DOHH2 (cell line): ENCODE results near the gene GAMT.

ENCODE experiments used
- EZH2phosphoT487 ChIP-seq: fragments of 200-600 bp; sonication (generic); IDR thresholded peaks from 2 replicates; pipeline ENCODE4 v1.6.1; 2017; ENCODE audit warnings: borderline replicate concordance, mild to moderate bottlenecking, antibody characterized with exemption, low read length, moderate library complexity, mixed read lengths
- TF ChIP-seq, protein P1 (sequence below): fragments of 200-600 bp; sonication (generic); IDR thresholded peaks from one replicate; pipeline ENCODE4 v1.5.1; 2014; ENCODE audit warnings: antibody characterized with exemption, mild to moderate bottlenecking, low read depth, low read length; ENCODE audit not compliant: poor library complexity, severe bottlenecking

DNA sequence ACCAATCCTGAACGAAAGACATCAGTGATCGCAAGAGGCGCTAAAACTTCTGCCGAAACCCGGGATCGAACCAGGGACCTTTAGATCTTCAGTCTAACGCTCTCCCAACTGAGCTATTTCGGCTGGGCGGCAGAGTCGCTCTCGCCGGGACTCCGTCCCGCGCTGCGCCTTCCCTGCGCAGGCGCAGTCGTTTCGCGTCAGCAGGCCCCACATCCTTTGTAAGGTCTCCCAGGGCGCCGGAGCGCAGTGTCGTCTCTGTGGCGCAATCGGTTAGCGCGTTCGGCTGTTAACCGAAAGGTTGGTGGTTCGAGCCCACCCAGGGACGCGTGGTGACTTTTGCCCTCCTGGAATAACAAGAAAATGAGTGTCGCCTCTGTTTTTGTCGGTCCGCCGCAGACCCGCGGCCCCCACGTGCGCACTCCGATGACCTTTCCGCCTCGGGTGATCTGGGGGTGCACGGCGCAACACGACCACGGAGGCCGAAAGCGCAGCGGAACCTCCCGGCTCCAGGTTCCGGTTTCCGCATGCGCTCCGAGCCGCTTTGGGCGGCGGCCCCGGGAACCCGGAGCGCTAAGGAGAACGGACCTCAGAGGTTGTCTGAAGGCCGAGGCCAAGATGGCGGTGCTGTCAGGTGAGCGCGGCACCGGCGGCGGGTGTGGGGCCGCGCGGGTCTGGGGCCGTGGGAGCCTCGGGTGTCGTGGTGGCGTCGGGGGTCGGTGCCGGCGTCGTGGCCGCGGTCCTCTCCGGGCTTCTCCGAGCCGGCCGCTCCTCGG, 17.8 kb downstream of the GAMT start, which contains the start of gene NDUFS7:
- TF ChIP-seq, protein P1, sequence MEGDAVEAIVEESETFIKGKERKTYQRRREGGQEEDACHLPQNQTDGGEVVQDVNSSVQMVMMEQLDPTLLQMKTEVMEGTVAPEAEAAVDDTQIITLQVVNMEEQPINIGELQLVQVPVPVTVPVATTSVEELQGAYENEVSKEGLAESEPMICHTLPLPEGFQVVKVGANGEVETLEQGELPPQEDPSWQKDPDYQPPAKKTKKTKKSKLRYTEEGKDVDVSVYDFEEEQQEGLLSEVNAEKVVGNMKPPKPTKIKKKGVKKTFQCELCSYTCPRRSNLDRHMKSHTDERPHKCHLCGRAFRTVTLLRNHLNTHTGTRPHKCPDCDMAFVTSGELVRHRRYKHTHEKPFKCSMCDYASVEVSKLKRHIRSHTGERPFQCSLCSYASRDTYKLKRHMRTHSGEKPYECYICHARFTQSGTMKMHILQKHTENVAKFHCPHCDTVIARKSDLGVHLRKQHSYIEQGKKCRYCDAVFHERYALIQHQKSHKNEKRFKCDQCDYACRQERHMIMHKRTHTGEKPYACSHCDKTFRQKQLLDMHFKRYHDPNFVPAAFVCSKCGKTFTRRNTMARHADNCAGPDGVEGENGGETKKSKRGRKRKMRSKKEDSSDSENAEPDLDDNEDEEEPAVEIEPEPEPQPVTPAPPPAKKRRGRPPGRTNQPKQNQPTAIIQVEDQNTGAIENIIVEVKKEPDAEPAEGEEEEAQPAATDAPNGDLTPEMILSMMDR = no peak
- no peak for TF ChIP-seq EZH2phosphoT487
